HCT116 (cell line): Measurements from ENCODE around the gene BCL2L15.

ENCODE experiments used
- CTCF ChIP-seq, 3 experiments: fragments of 200-600 bp in 1 of 3; sonication (generic) in 1 of 3; IDR thresholded peaks in 2 of 3; conservative IDR thresholded peaks in 1 of 3; 2 replicates each; pipeline ENCODE4 v1.5.1; 2012 to 2017; ENCODE audit warnings: low read depth in 2 of 3, low read length in 2 of 3, antibody characterized with exemption in 1 of 3, borderline replicate concordance in 1 of 3, control low read depth in 1 of 3, mild to moderate bottlenecking in 1 of 3, mixed read lengths in 1 of 3, mixed run types in 1 of 3, moderate library complexity in 1 of 3; ENCODE audit not compliant: insufficient read depth in 1 of 3
- EGR1 ChIP-seq: IDR thresholded peaks from 2 replicates; pipeline ENCODE4 v1.6.1; 2012; ENCODE audit warnings: low read depth
- EZH2 ChIP-seq: fragments of 200-600 bp; sonication (generic); IDR thresholded peaks from 2 replicates; pipeline ENCODE4 v1.6.1; 2017; ENCODE audit warnings: antibody characterized with exemption, mixed run types
- EZH2phosphoT487 ChIP-seq: fragments of 200-600 bp; IDR thresholded peaks from 2 replicates; pipeline ENCODE4 v1.6.1; 2018; ENCODE audit warnings: antibody characterized with exemption, borderline replicate concordance
- POLR2A ChIP-seq: IDR thresholded peaks from 2 replicates; pipeline ENCODE4 v1.7.0; 2011; ENCODE audit warnings: borderline replicate concordance; ENCODE audit not compliant: insufficient read depth, insufficient read length; ENCODE audit errors: extremely low read depth
- POLR2AphosphoS5 ChIP-seq: IDR thresholded peaks from 2 replicates; pipeline ENCODE4 v1.6.1; 2011; ENCODE audit warnings: mild to moderate bottlenecking, low read depth, low read length, moderate library complexity
- REST ChIP-seq: IDR thresholded peaks from 2 replicates; pipeline ENCODE4 v1.6.1; 2012; ENCODE audit warnings: low read depth
- SP1 ChIP-seq: IDR thresholded peaks from 2 replicates; pipeline ENCODE4 v1.6.1; 2012; ENCODE audit warnings: low read depth
- YY1 ChIP-seq: IDR thresholded peaks from 2 replicates; pipeline ENCODE4 v1.6.1; 2011; ENCODE audit warnings: low read length, low read depth, moderate library complexity, mild to moderate bottlenecking; ENCODE audit not compliant: insufficient replicate concordance; ENCODE audit errors: extremely low read depth
- ZNF274 ChIP-seq: fragments of 200-500 bp; sonication (Bioruptor generic); IDR thresholded peaks from 2 replicates; pipeline ENCODE4 v1.6.1; 2014; ENCODE audit warnings: mild to moderate bottlenecking, low read depth, low read length, inconsistent platforms
- TF ChIP-seq, protein P1 (sequence below): IDR thresholded peaks from 2 replicates; pipeline ENCODE4 v1.6.1; 2012
- TF ChIP-seq, protein P2 (sequence below): IDR thresholded peaks from 2 replicates; pipeline ENCODE4 v1.6.1; 2012

- TF ChIP-seq POLR2A (no peak), CTCF (IDR thresholded peaks at IDR 0.05 in 2 of 3, conservative IDR thresholded peaks at IDR 0.05 in 1 of 3; ENCODE audit: borderline replicate concordance in 1 of 3, insufficient read depth in 1 of 3, low read depth in 2 of 3, low read length in 2 of 3) (no peak), POLR2AphosphoS5 (no peak), YY1 (no peak), EZH2phosphoT487 (no peak), REST (no peak), EZH2 (no peak), ZNF274 (no peak), EGR1 (no peak), SP1 (no peak)
- TF ChIP-seq, protein P1, sequence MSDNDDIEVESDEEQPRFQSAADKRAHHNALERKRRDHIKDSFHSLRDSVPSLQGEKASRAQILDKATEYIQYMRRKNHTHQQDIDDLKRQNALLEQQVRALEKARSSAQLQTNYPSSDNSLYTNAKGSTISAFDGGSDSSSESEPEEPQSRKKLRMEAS: no peak
- TF ChIP-seq, protein P2, sequence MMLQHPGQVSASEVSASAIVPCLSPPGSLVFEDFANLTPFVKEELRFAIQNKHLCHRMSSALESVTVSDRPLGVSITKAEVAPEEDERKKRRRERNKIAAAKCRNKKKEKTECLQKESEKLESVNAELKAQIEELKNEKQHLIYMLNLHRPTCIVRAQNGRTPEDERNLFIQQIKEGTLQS: no peak
Measured at GRCh38 chr1:113846391-113847035, 40.9 kb downstream of the BCL2L15 start.
